ENCODE measurements around the gene SUGCT.

- TF ChIP-seq CTCF (IDR thresholded peaks at IDR 0.05) (no peak), POLR2A (IDR thresholded peaks at IDR 0.05) (no peak)
Measured at GRCh38 chr7:40541336-40541735, 406.5 kb downstream of the SUGCT start.
